ENCODE data around the gene NAA30. TPM values are rescaled to one million over a fixed set of nuclear protein-coding genes. Genes with fewer than 3 reads are reported as not detected.

NAA30 gene
- total RNA-seq, 1 donor from 2014 or later: 27.3 TPM

DNA sequence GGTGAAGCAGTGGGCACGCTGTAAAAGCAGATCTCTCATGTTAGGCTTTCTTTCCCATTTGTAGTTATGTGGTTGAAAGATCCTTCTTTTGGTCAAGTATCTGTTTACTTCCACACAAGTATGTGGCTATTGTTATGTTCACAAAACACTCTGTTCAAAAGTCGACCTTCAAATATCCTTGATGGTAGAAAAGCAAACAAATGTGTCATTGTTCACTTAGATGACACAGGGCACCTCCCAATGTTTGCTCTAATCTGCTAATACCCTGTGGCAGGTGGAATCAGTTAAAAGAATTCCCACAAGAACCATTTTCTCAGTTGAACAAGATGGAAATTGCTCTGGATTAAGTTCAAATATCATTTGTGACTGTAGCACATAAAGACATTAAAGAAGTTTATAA lies 43.6 kb upstream of the NAA30 start:
- no peak for FAIRE-seq
- Histone ChIP-seq H3K27ac (ENCODE audit: low read depth, low read length) (no peak overlapping the region), H3K27me3 (ENCODE audit: insufficient read depth, low read length) (no peaks in the 10 kb centered on the region), H3K79me2 (ENCODE audit: insufficient read depth, low read length) (no peaks in the 10 kb centered on the region), H3K4me3 (ENCODE audit: insufficient read depth, low read depth, low read length) (no peak overlapping the region), H3K4me2 (ENCODE audit: low read length) (no peak overlapping the region), H3K36me3 (ENCODE audit: insufficient read depth, low read length) (no peaks in the 10 kb centered on the region), H3K4me1 (ENCODE audit: insufficient read depth, low read length) (peaks cover 8% of the 10 kb centered on the region), H3K9me3 (ENCODE audit: insufficient read depth, low read depth, low read length) (no peaks in the 10 kb centered on the region), H3K9ac (ENCODE audit: low read length) (no peak overlapping the region), H2AFZ (ENCODE audit: low read depth, low read length) (no peak overlapping the region), H4K20me1 (ENCODE audit: insufficient read depth, low read length) (no peaks in the 10 kb centered on the region)
- Mint-ChIP-seq H3K9me3 (ENCODE audit: unreplicated experiment) (no peaks in the 10 kb centered on the region), H3K27ac (ENCODE audit: unreplicated experiment) (no peak overlapping the region), H3K4me1 (ENCODE audit: low read depth, unreplicated experiment) (peaks cover 10% of the 10 kb centered on the region), H3K27me3 (ENCODE audit: low read depth, unreplicated experiment) (no peaks in the 10 kb centered on the region), H3K36me3 (ENCODE audit: low read depth, unreplicated experiment) (no peaks in the 10 kb centered on the region), H3K4me3 (ENCODE audit: unreplicated experiment) (no peak overlapping the region)
- TF ChIP-seq EZH2 (IDR thresholded peaks at IDR 0.05; ENCODE audit: insufficient read depth, low read length): no peak
- no peak for DNase-seq (ENCODE audit: low read depth)

DNA sequence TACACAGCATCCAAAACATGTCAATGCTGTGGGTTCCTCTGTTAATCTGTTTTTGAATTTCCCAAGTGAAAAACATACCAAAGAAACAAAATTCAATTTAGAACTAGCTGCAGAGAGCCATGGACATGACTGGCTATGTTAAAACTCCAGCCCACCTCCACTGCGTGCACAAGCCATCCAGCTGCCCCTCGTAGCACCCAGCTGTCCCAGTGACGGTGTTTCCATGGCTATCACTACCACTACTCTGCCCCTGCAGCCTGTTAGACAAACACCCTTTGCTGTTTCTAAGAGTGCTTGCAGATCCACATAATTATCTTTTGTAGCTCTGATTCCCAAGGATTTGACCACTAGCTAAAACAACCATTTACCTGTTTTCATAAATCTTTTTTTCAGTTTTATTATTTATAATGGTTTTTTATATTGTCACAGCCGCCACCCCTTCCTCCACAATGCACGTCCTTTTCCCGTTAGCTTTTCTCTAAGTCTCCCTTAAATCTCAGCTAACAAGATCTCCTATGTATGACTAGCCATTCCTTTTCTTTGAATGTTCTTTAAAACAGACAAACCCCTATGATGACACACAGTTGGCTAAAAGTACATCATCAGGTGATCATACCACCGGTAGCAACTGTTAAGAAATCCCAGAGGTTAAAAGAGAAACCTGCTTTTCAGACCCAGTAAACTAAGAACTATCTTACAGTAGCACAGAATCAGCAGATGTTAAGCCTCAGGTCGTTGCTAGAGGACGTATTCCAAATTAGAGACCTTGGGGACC lies 37.8 kb upstream of the NAA30 start:
- no peak for TF ChIP-seq EZH2 (IDR thresholded peaks at IDR 0.05; ENCODE audit: insufficient read depth, low read length)
- TF ChIP-seq, protein P1, sequence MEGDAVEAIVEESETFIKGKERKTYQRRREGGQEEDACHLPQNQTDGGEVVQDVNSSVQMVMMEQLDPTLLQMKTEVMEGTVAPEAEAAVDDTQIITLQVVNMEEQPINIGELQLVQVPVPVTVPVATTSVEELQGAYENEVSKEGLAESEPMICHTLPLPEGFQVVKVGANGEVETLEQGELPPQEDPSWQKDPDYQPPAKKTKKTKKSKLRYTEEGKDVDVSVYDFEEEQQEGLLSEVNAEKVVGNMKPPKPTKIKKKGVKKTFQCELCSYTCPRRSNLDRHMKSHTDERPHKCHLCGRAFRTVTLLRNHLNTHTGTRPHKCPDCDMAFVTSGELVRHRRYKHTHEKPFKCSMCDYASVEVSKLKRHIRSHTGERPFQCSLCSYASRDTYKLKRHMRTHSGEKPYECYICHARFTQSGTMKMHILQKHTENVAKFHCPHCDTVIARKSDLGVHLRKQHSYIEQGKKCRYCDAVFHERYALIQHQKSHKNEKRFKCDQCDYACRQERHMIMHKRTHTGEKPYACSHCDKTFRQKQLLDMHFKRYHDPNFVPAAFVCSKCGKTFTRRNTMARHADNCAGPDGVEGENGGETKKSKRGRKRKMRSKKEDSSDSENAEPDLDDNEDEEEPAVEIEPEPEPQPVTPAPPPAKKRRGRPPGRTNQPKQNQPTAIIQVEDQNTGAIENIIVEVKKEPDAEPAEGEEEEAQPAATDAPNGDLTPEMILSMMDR (IDR thresholded peaks at IDR 0.05; ENCODE audit: insufficient read depth, low read depth, low read length): no peak
- Mint-ChIP-seq H3K27me3 (ENCODE audit: low read depth, unreplicated experiment) (no peaks in the 10 kb centered on the region), H3K27ac (ENCODE audit: unreplicated experiment) (no peak overlapping the region), H3K4me3 (ENCODE audit: unreplicated experiment) (no peak overlapping the region), H3K9me3 (ENCODE audit: unreplicated experiment) (no peaks in the 10 kb centered on the region), H3K4me1 (ENCODE audit: low read depth, unreplicated experiment) (peaks cover 12% of the 10 kb centered on the region), H3K36me3 (ENCODE audit: low read depth, unreplicated experiment) (no peaks in the 10 kb centered on the region)
- Histone ChIP-seq H3K27me3 (ENCODE audit: insufficient read depth, low read length) (no peaks in the 10 kb centered on the region), H3K9me3 (ENCODE audit: insufficient read depth, low read depth, low read length) (no peaks in the 10 kb centered on the region), H3K27ac (ENCODE audit: low read depth, low read length) (no peak overlapping the region), H3K4me2 (ENCODE audit: low read length) (no peak overlapping the region), H2AFZ (ENCODE audit: low read depth, low read length) (no peak overlapping the region), H3K79me2 (ENCODE audit: insufficient read depth, low read length) (no peaks in the 10 kb centered on the region), H3K36me3 (ENCODE audit: insufficient read depth, low read length) (no peaks in the 10 kb centered on the region), H3K4me1 (ENCODE audit: insufficient read depth, low read length) (peaks cover 8% of the 10 kb centered on the region), H3K4me3 (ENCODE audit: insufficient read depth, low read depth, low read length) (no peak overlapping the region), H4K20me1 (ENCODE audit: insufficient read depth, low read length) (no peaks in the 10 kb centered on the region), H3K9ac (ENCODE audit: low read length) (no peak overlapping the region)
- no peak for FAIRE-seq
- no peak for DNase-seq (ENCODE audit: low read depth)

DNA sequence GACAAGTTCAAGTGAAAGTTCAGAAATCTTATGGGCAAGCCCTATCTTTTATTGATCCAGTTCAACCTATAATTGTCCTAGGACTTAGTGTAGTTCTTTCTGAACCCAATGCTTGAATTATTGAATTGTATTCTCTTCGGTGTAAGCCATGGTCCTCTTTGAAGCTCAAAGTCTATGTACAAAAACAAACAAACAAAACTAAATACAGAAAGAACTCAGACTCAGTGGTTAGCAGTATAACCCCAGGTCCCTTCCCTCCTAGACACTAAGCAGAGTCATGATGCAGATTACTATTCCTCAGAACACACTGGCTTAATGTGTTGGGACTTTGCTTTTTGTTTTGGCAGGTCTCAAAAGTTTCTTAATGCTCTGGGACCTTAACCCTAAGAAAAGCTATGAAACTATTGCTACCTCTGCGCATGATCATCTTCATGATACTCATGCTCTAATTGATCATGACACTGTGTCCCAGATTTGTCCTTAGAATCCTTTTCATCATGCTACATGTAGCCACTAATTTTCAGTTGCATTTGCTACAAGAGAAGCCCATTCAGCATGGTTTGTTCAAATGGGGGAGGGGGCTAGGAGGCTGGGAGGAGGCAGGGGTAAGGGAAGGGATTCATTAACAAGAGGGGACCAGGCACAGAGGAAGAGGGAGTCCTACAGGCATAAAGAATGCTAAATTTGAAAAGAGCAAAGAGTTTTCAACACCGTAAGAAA lies 35.1 kb upstream of the NAA30 start:
- no peak overlapping the region for H3K27ac Mint-ChIP-seq (ENCODE audit: unreplicated experiment)
- H3K36me3 Mint-ChIP-seq (ENCODE audit: low read depth, unreplicated experiment): no peaks in the 10 kb centered on the region
- no peaks in the 10 kb centered on the region for H3K27me3 Mint-ChIP-seq (ENCODE audit: low read depth, unreplicated experiment)
- Histone ChIP-seq H4K20me1 (ENCODE audit: insufficient read depth, low read length) (no peaks in the 10 kb centered on the region), H2AFZ (ENCODE audit: low read depth, low read length) (no peak overlapping the region), H3K36me3 (ENCODE audit: insufficient read depth, low read length) (no peaks in the 10 kb centered on the region), H3K4me2 (ENCODE audit: low read length) (no peak overlapping the region), H3K79me2 (ENCODE audit: insufficient read depth, low read length) (no peaks in the 10 kb centered on the region), H3K9ac (ENCODE audit: low read length) (no peak overlapping the region), H3K4me3 (ENCODE audit: insufficient read depth, low read depth, low read length) (no peak overlapping the region), H3K27me3 (ENCODE audit: insufficient read depth, low read length) (no peaks in the 10 kb centered on the region), H3K27ac (ENCODE audit: low read depth, low read length) (no peak overlapping the region), H3K9me3 (ENCODE audit: insufficient read depth, low read depth, low read length) (no peaks in the 10 kb centered on the region), H3K4me1 (ENCODE audit: insufficient read depth, low read length) (no peaks in the 10 kb centered on the region)
- DNase-seq (ENCODE audit: low read depth) (no peak), FAIRE-seq (no peak)
- H3K4me1 Mint-ChIP-seq (ENCODE audit: low read depth, unreplicated experiment): peaks cover 2% of the 10 kb centered on the region
- TF ChIP-seq EZH2 (IDR thresholded peaks at IDR 0.05; ENCODE audit: insufficient read depth, low read length): no peak
- TF ChIP-seq, protein P1 (IDR thresholded peaks at IDR 0.05; ENCODE audit: insufficient read depth, low read depth, low read length): no peak
- no peak overlapping the region for H3K4me3 Mint-ChIP-seq (ENCODE audit: unreplicated experiment)
- no peaks in the 10 kb centered on the region for H3K9me3 Mint-ChIP-seq (ENCODE audit: unreplicated experiment)

All from astrocyte (in vitro differentiated cells and primary cell).